Measurements from ENCODE around the gene TCP1. TPM values are rescaled to one million over a fixed set of nuclear protein-coding genes. Genes with fewer than 3 reads are reported as not detected.

TCP1 gene
- total RNA-seq, 1 experiment from 2014 or later, result 340 TPM

DNA sequence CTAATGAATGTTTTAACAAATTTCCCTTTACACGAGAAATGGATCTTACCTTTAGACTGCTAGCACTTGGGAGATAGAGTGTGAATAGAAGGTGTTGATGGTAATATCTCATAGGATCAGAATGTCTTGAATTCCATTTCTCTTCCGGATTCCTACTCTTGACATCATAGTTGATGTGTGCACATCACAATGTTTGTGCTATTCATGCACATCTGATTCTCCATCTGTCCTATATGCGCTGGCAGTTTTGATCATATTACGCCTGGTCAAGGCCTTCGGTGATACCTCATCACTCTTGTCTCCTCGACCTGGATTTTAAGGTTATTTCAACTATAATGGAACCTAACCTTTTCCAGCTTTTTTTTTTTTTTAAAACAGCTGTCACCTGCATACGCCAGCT lies 44.3 kb downstream of the TCP1 start:
- H3K27ac ChIP-seq (ENCODE audit: low read length), result no peak overlapping the region
- H3K4me1 ChIP-seq (ENCODE audit: control insufficient read depth, insufficient read depth, low read length), result no peaks in the 10 kb centered on the region
- in situ Hi-C loops (cut with HindIII; ENCODE audit: low pct_unique_long_range_greater_than_20kb, low sequenced_read_pairs), result no loop called here
- no peak for DNase-seq (ENCODE audit: low read depth, low spot score)
- H3K27me3 ChIP-seq (ENCODE audit: control insufficient read depth, insufficient read depth, low read length), result no peaks in the 10 kb centered on the region
- ATAC-seq, result no peak
- peaks cover 74% of the 10 kb centered on the region for H3K36me3 ChIP-seq (ENCODE audit: control insufficient read depth, insufficient read depth, low read length)
- intact Hi-C loops (cut with micrococcal nuclease; ENCODE audit: unreplicated experiment), result no loop called here
- no peak overlapping the region for H3K4me3 ChIP-seq (ENCODE audit: low read depth in 2 of 2, low read length in 2 of 2)
- no TSS peak for BruUV-seq (replicated peaks)
- POLR2A ChIA-PET, result interaction anchor here (0.6 kb wide), 1 partner anchor 1727 kb away, joined by 7 read pairs; no protein-coding TSS in a partner anchor
- TF ChIP-seq SIN3A (IDR thresholded peaks at IDR 0.05; ENCODE audit: borderline replicate concordance, insufficient read depth, low read depth, low read length) (no peak), POLR2AphosphoS5 (IDR thresholded peaks at IDR 0.05; ENCODE audit: low read depth, low read length) (no peak), TCF7L2 (IDR thresholded peaks at IDR 0.05; ENCODE audit: low read depth, low read length) (no peak)
- TF ChIP-seq, protein P1, sequence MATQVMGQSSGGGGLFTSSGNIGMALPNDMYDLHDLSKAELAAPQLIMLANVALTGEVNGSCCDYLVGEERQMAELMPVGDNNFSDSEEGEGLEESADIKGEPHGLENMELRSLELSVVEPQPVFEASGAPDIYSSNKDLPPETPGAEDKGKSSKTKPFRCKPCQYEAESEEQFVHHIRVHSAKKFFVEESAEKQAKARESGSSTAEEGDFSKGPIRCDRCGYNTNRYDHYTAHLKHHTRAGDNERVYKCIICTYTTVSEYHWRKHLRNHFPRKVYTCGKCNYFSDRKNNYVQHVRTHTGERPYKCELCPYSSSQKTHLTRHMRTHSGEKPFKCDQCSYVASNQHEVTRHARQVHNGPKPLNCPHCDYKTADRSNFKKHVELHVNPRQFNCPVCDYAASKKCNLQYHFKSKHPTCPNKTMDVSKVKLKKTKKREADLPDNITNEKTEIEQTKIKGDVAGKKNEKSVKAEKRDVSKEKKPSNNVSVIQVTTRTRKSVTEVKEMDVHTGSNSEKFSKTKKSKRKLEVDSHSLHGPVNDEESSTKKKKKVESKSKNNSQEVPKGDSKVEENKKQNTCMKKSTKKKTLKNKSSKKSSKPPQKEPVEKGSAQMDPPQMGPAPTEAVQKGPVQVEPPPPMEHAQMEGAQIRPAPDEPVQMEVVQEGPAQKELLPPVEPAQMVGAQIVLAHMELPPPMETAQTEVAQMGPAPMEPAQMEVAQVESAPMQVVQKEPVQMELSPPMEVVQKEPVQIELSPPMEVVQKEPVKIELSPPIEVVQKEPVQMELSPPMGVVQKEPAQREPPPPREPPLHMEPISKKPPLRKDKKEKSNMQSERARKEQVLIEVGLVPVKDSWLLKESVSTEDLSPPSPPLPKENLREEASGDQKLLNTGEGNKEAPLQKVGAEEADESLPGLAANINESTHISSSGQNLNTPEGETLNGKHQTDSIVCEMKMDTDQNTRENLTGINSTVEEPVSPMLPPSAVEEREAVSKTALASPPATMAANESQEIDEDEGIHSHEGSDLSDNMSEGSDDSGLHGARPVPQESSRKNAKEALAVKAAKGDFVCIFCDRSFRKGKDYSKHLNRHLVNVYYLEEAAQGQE (IDR thresholded peaks at IDR 0.05; ENCODE audit: insufficient read depth in 1 of 2, low read depth in 2 of 2, low read length in 1 of 2), result no peak
- TF ChIP-seq, protein P2, sequence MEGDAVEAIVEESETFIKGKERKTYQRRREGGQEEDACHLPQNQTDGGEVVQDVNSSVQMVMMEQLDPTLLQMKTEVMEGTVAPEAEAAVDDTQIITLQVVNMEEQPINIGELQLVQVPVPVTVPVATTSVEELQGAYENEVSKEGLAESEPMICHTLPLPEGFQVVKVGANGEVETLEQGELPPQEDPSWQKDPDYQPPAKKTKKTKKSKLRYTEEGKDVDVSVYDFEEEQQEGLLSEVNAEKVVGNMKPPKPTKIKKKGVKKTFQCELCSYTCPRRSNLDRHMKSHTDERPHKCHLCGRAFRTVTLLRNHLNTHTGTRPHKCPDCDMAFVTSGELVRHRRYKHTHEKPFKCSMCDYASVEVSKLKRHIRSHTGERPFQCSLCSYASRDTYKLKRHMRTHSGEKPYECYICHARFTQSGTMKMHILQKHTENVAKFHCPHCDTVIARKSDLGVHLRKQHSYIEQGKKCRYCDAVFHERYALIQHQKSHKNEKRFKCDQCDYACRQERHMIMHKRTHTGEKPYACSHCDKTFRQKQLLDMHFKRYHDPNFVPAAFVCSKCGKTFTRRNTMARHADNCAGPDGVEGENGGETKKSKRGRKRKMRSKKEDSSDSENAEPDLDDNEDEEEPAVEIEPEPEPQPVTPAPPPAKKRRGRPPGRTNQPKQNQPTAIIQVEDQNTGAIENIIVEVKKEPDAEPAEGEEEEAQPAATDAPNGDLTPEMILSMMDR (IDR thresholded peaks at IDR 0.05), result no peak
- CTCF ChIA-PET, result no interaction called here
- H3K9me3 ChIP-seq (ENCODE audit: control insufficient read depth, insufficient read depth, low read depth, low read length), result no peaks in the 10 kb centered on the region

DNA sequence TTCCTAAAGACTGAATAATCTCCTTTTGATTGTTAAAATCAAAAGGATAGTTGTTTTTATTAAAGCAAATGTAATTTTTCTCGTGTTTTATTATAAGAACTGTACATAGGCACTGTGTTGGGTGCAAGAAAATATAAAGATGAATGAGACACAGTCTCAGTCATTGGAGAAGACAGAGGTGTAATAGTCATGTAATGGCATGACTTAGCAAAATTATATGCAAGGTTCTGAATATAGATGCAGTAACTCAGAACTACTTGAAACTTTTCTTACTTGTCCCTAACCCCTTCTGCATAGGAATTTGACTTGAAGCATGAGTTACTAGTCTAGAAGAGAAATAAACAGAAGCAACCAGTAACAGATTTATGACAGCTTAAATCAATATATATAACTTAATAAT lies 47.2 kb downstream of the TCP1 start:
- intact Hi-C loops (cut with micrococcal nuclease; ENCODE audit: unreplicated experiment), result no loop called here
- Histone ChIP-seq H3K9me3 (ENCODE audit: control insufficient read depth, insufficient read depth, low read depth, low read length) (no peaks in the 10 kb centered on the region), H3K4me3 (ENCODE audit: low read depth in 2 of 2, low read length in 2 of 2) (no peak overlapping the region), H3K27ac (ENCODE audit: low read length) (no peak overlapping the region), H3K27me3 (ENCODE audit: control insufficient read depth, insufficient read depth, low read length) (no peaks in the 10 kb centered on the region), H3K36me3 (ENCODE audit: control insufficient read depth, insufficient read depth, low read length) (peaks cover 74% of the 10 kb centered on the region), H3K4me1 (ENCODE audit: control insufficient read depth, insufficient read depth, low read length) (no peaks in the 10 kb centered on the region)
- TF ChIP-seq POLR2AphosphoS5 (IDR thresholded peaks at IDR 0.05; ENCODE audit: low read depth, low read length) (no peak), TCF7L2 (IDR thresholded peaks at IDR 0.05; ENCODE audit: low read depth, low read length) (no peak), SIN3A (IDR thresholded peaks at IDR 0.05; ENCODE audit: borderline replicate concordance, insufficient read depth, low read depth, low read length) (no peak)
- TF ChIP-seq, protein P1 (IDR thresholded peaks at IDR 0.05; ENCODE audit: insufficient read depth in 1 of 2, low read depth in 2 of 2, low read length in 1 of 2), result no peak
- TF ChIP-seq, protein P2 (IDR thresholded peaks at IDR 0.05), result no peak
- DNase-seq (ENCODE audit: low read depth, low spot score), result no peak
- BruUV-seq (replicated peaks), result no TSS peak
- ATAC-seq, result no peak
- in situ Hi-C loops (cut with HindIII; ENCODE audit: low pct_unique_long_range_greater_than_20kb, low sequenced_read_pairs), result no loop called here
- CTCF ChIA-PET, result no interaction called here
- POLR2A ChIA-PET, result no interaction called here
